A549 (cell line): Measurements from ENCODE around the gene RPL13. TPM values are rescaled to one million over a fixed set of nuclear protein-coding genes. Genes with fewer than 3 reads are reported as not detected.

Experiments used
- ATAC-seq, 2 experiments: fragments of 200-7000 bp in 1 of 2; fragments of >200 bp in 1 of 2; cut with Nextera tagmentation in 1 of 2; cut with Tn5 transposase in 1 of 2; 3 replicates each; pipeline versions ENCODE4 v1.8.0 to v1.9.1; 2018 to 2020; ENCODE audit warnings: mild to moderate bottlenecking in 1 of 2, moderate library complexity in 1 of 2
- CTCF ChIA-PET: fragments of 300-600 bp; sonication (Branson Sonifier 250); formaldehyde crosslinking; extraction: SDS; loops from one replicate; lab custom pipeline; 2021; ENCODE audit warnings: antibody characterized with exemption, inconsistent platforms; lab: Yijun Ruan, JAX
- POLR2A ChIA-PET: fragments of 350-600 bp; formaldehyde crosslinking; extraction: SDS; loops from one replicate; lab custom pipeline; 2021; ENCODE audit warnings: antibody characterized with exemption, inconsistent platforms; lab: Yijun Ruan, JAX
- DNase-seq, 2 experiments: peaks; one replicate each; pipeline versions ENCODE4 v3.0.0 to v3.0.0-alpha.2; 2011 to 2016; ENCODE audit warnings: low read depth in 1 of 2, low spot score in 1 of 2
- FAIRE-seq: peaks from 2 replicates; lab custom pipeline; 2011; peaks lifted over from hg19 to GRCh38; lab: Jason Lieb, UNC
- H3K27ac ChIP-seq, 2 experiments: fragments of >200 bp; sonication (Bioruptor Twin); formaldehyde crosslinking; 3 replicates each; pipeline ENCODE4 v1.5.1; 2016 to 2017
- H3K4me1 ChIP-seq: fragments of >200 bp; sonication (Bioruptor Twin); formaldehyde crosslinking; 3 replicates; pipeline ENCODE4 v1.6.1; 2016
- H3K4me2 ChIP-seq: fragments of >200 bp; sonication (Bioruptor Twin); formaldehyde crosslinking; 3 replicates; pipeline ENCODE4 v1.6.1; 2016
- H3K4me3 ChIP-seq: fragments of >200 bp; sonication (Bioruptor Twin); formaldehyde crosslinking; 3 replicates; pipeline ENCODE4 v1.5.1; 2016
- H3K9me3 ChIP-seq: fragments of >200 bp; sonication (Bioruptor Twin); formaldehyde crosslinking; 3 replicates; pipeline ENCODE4 v1.6.1; 2016
- BCL3 ChIP-seq: fragments of >200 bp; sonication (Bioruptor Twin); formaldehyde crosslinking; IDR thresholded peaks from 3 replicates; pipeline ENCODE4 v1.6.1; 2016
- CEBPB ChIP-seq, 2 experiments: fragments of >200 bp in 1 of 2; sonication (Bioruptor Twin) in 1 of 2; formaldehyde crosslinking in 1 of 2; IDR thresholded peaks; 2 replicates each; pipeline ENCODE4 v1.6.1; 2012 to 2016
- CHD2 ChIP-seq: fragments of 150-350 bp; IDR thresholded peaks from 2 replicates; pipeline ENCODE4 v1.6.1; 2014; ENCODE audit warnings: low read length; ENCODE audit not compliant: partially characterized antibody
- CTCF ChIP-seq: fragments of >200 bp; sonication (Bioruptor Twin); formaldehyde crosslinking; IDR thresholded peaks from 3 replicates; pipeline ENCODE4 v1.5.1; 2016
- EHF ChIP-seq: fragments of 250-450 bp; sonication (Bioruptor Pico); IDR thresholded peaks from 2 replicates; pipeline ENCODE4 v1.5.0; 2020; ENCODE audit warnings: mild to moderate bottlenecking
- FOSB ChIP-seq: fragments of 250-450 bp; sonication (Bioruptor Pico); IDR thresholded peaks from 2 replicates; pipeline ENCODE4 v1.5.0; 2020; ENCODE audit warnings: mild to moderate bottlenecking, moderate library complexity
- GATA3 ChIP-seq: IDR thresholded peaks from 2 replicates; pipeline ENCODE4 v1.6.1; 2012; ENCODE audit warnings: borderline replicate concordance
- HDAC2 ChIP-seq: fragments of 200-600 bp; sonication (generic); IDR thresholded peaks from 2 replicates; pipeline ENCODE4 v1.6.1; 2016
- HOXA7 ChIP-seq: fragments of 250-450 bp; sonication (Bioruptor Pico); IDR thresholded peaks from 2 replicates; pipeline ENCODE4 v1.5.0; 2020; ENCODE audit warnings: mild to moderate bottlenecking, moderate library complexity
- HOXB13 ChIP-seq: fragments of 250-450 bp; sonication (Bioruptor Pico); IDR thresholded peaks from 2 replicates; pipeline ENCODE4 v1.5.0; 2020; ENCODE audit warnings: low read depth, mild to moderate bottlenecking, moderate library complexity
- HOXB5 ChIP-seq: fragments of 250-450 bp; sonication (Bioruptor Pico); IDR thresholded peaks from 2 replicates; pipeline ENCODE4 v1.5.0; 2020; ENCODE audit warnings: mild to moderate bottlenecking, moderate library complexity
- KDM5A ChIP-seq: fragments of 200-600 bp; sonication (generic); IDR thresholded peaks from 2 replicates; pipeline ENCODE4 v1.6.1; 2016; ENCODE audit warnings: antibody characterized with exemption, mild to moderate bottlenecking
- MYC ChIP-seq: IDR thresholded peaks from 2 replicates; pipeline ENCODE4 v1.6.1; 2012; ENCODE audit warnings: mild to moderate bottlenecking, inconsistent platforms, low read length, improper control_type of control experiment, borderline replicate concordance
- NPAS2 ChIP-seq: fragments of 250-450 bp; sonication (Bioruptor Pico); IDR thresholded peaks from 2 replicates; pipeline ENCODE4 v1.8.0; 2022; ENCODE audit warnings: mild to moderate bottlenecking, moderate library complexity, borderline replicate concordance
- PHF8 ChIP-seq: fragments of 200-600 bp; sonication (generic); IDR thresholded peaks from 2 replicates; pipeline ENCODE4 v1.6.1; 2016; ENCODE audit warnings: low read depth, mild to moderate bottlenecking, antibody characterized with exemption, moderate library complexity, borderline replicate concordance
- POLR2A ChIP-seq: IDR thresholded peaks from 2 replicates; pipeline ENCODE4 v1.6.1; 2012; ENCODE audit warnings: mild to moderate bottlenecking, low read length
- RAD21 ChIP-seq, 2 experiments: fragments of >200 bp in 1 of 2; sonication (Bioruptor Twin) in 1 of 2; formaldehyde crosslinking in 1 of 2; IDR thresholded peaks in 1 of 2; conservative IDR thresholded peaks in 1 of 2; 2 replicates in 1 of 2; 3 replicates in 1 of 2; pipeline ENCODE4 v1.6.1; 2012 to 2018; ENCODE audit warnings: inconsistent platforms in 1 of 2
- REST ChIP-seq: fragments of 200-600 bp; sonication (generic); IDR thresholded peaks from 2 replicates; pipeline ENCODE4 v1.6.1; 2016; ENCODE audit warnings: antibody characterized with exemption, mild to moderate bottlenecking, moderate library complexity
- RFX5 ChIP-seq: fragments of 450-650 bp; IDR thresholded peaks from 2 replicates; pipeline ENCODE4 v1.7.1; 2014; ENCODE audit warnings: antibody characterized with exemption, mild to moderate bottlenecking, moderate library complexity
- RNF2 ChIP-seq: fragments of 200-600 bp; sonication (generic); IDR thresholded peaks from 2 replicates; pipeline ENCODE4 v1.6.1; 2016; ENCODE audit warnings: low read depth, mild to moderate bottlenecking, antibody characterized with exemption, moderate library complexity, borderline replicate concordance
- SMC3 ChIP-seq: fragments of >200 bp; sonication (Bioruptor Twin); formaldehyde crosslinking; IDR thresholded peaks from 3 replicates; pipeline ENCODE4 v1.6.1; 2018; ENCODE audit warnings: inconsistent platforms
- USF2 ChIP-seq: fragments of 450-650 bp; IDR thresholded peaks from 2 replicates; pipeline ENCODE4 v1.6.1; 2014; ENCODE audit warnings: antibody characterized with exemption
- WGBS: methylation state at CpG from one replicate; pipeline ENCODE4 v1.1.6; 2017; ENCODE audit errors: missing lambda C conversion rate; 5-methylcytosine and 5-hydroxymethylcytosine counted together
- polyA plus RNA-seq, 4 experiments: library from polyadenylated mRNA; depleted of rRNA in 3 of 4; stranded (reverse); fragments of >200 nt; fragmentation: RNase III in 1 of 4; extraction: RNeasy Plus Mini Kit Qiagen cat#74134 plus additional on column Dnase treatment in 1 of 4; gene quantifications; 2 replicates in 3 of 4; 3 replicates in 1 of 4; pipeline ENCODE4 v1.2.3, GENCODE V29; 2011 to 2017
- TF ChIP-seq, protein P1 (sequence below): fragments of 250-450 bp; sonication (Bioruptor Pico); IDR thresholded peaks from 2 replicates; pipeline ENCODE4 v1.5.0; 2020; ENCODE audit warnings: low read depth, mild to moderate bottlenecking, moderate library complexity
- TF ChIP-seq, protein P2 (sequence below): IDR thresholded peaks from 2 replicates; pipeline ENCODE4 v1.6.1; 2012; ENCODE audit warnings: low read depth, borderline replicate concordance
- TF ChIP-seq, protein P3 (sequence below): IDR thresholded peaks from 2 replicates; pipeline ENCODE4 v1.6.1; 2012

RPL13 gene
- polyA plus RNA-seq, 2 of the 4 experiments (the other 2 are of a cell fraction): 2,911 to 3,044 TPM

DNA sequence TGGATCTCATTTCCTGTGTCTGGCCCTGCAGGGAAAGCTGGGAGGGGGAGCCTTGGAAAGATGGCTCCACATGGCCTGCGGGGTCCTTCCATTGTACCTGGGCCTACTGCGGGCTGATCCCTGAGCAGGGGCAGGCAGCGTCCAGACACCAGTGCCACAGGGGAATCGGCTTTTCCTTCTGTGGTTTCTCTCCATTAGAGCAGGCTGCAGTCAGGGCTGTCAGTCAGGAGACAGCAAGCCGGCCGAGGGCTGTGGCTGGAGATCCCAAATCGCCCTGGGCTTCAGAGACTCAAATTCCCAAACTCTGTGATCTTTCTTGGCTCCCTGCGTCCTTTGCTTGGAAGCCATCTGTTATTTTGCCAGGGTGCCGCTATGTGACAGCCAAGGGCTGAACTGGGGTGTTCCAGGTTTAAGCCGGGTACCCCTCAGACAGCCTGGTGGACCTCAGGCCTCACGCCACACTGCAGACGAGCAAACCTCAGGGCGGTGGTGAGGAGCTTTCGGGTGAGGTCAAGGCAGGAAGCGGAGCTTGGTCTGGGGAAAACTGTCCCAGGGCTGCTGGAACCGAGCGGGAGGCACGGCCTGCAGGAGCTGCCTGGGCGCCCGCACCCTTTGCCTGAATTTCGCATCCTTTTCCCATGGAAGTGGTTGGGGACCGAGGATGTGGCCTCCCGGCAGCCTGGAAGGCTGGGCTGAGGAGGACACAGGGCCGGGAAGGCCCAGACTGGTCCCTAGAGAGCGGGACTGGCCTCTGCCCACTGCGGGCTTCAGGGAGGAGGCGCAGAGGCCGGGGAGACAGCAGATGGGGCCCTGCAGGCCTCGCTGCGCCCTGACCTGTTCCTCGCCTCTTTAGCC, 13.6 kb downstream of the RPL13 start:
- DNase-seq (no peak), ATAC-seq (peak in 1 of 2 experiments; percentile 50; a peak in 5 of 6 replicates), FAIRE-seq (no peak)
- 86% methylated on average over 22 of the region's 31 CpGs for WGBS
- no peaks in the 10 kb centered on the region for H3K9me3 ChIP-seq
- H3K4me1 ChIP-seq: peaks cover 15% of the 10 kb centered on the region
- H3K4me3 ChIP-seq: peak overlapping the region; percentile 73
- peak overlapping the region; percentile 90 to 97 for H3K27ac ChIP-seq
- H3K4me2 ChIP-seq: peak overlapping the region; percentile 76
- TF ChIP-seq RNF2 (no peak), HOXB13 (CRISPR knock-in tag) (no peak), GATA3 (no peak), CHD2 (no peak), KDM5A (no peak), REST (no peak), RFX5 (no peak), CEBPB (IDR thresholded peaks at IDR 0.05) (no peak), PHF8 (no peak), HDAC2 (no peak), EHF (no peak)
- TF ChIP-seq, protein P1, sequence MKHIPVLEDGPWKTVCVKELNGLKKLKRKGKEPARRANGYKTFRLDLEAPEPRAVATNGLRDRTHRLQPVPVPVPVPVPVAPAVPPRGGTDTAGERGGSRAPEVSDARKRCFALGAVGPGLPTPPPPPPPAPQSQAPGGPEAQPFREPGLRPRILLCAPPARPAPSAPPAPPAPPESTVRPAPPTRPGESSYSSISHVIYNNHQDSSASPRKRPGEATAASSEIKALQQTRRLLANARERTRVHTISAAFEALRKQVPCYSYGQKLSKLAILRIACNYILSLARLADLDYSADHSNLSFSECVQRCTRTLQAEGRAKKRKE (CRISPR knock-in tag): no peak
- CTCF ChIA-PET: interaction anchor here (0.7 to 2.2 kb wide), 17 partner anchors 9 to 232 kb away, joined by 3 to 18 read pairs (median 4); no protein-coding TSS in a partner anchor
- POLR2A ChIA-PET: no interaction called here

- ATAC-seq (peak; percentile 69 to 90), DNase-seq (peak; percentile 84 to 92), FAIRE-seq (no peak)
- peak overlapping the region; percentile 90 to 97 for H3K27ac ChIP-seq
- peaks cover 15% of the 10 kb centered on the region for H3K4me1 ChIP-seq
- POLR2A ChIA-PET: interaction anchor here (0.6 kb wide), 1 partner anchor 112 kb away, joined by 3 read pairs; the partner anchor contains the start of gene CDK10
- CTCF ChIA-PET: interaction anchor here (0.8 to 2.7 kb wide), 22 partner anchors 10 to 125 kb away, joined by 3 to 18 read pairs (median 5); partner anchors contain the start of gene DPEP1
- H3K4me3 ChIP-seq: peak overlapping the region; percentile 73
- no peaks in the 10 kb centered on the region for H3K9me3 ChIP-seq
- peak overlapping the region; percentile 76 for H3K4me2 ChIP-seq
- WGBS: under 1% methylated on average over 37 of the region's 55 CpGs
- TF ChIP-seq BCL3 (no peak), CEBPB (IDR thresholded peaks at IDR 0.05) (no peak), HOXA7 (CRISPR knock-in tag) (no peak), HOXB5 (no peak), PHF8 (peak; percentile 27; the same call in 1 of the 2 replicates), FOSB (CRISPR knock-in tag) (no peak), USF2 (no peak), CTCF (peak; percentile 90), MYC (peak; percentile 47; the same call in 1 of the 2 replicates), GATA3 (no peak), POLR2A (no peak), KDM5A (no peak), RAD21 (conservative IDR thresholded peaks at IDR 0.05 in 1 of 2, IDR thresholded peaks at IDR 0.05 in 1 of 2) (peak; percentile 79 to 91), SMC3 (peak; percentile 85), NPAS2 (no peak)
- TF ChIP-seq, protein P2, sequence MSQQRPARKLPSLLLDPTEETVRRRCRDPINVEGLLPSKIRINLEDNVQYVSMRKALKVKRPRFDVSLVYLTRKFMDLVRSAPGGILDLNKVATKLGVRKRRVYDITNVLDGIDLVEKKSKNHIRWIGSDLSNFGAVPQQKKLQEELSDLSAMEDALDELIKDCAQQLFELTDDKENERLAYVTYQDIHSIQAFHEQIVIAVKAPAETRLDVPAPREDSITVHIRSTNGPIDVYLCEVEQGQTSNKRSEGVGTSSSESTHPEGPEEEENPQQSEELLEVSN: no peak; the same call in 1 of the 2 replicates
- TF ChIP-seq, protein P3, sequence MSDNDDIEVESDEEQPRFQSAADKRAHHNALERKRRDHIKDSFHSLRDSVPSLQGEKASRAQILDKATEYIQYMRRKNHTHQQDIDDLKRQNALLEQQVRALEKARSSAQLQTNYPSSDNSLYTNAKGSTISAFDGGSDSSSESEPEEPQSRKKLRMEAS: peak; percentile 72
Measured at GRCh38 chr16:89574681-89575246, 14.3 kb downstream of the RPL13 start.
